GM21390 (cell line): Measurements from ENCODE around the gene SLC25A39.

ENCODE experiments used
- ATAC-seq: cut with Tn5 transposase; IDR thresholded peaks from one replicate; pipeline ENCODE4 v1.9.1; 2021; ENCODE audit not compliant: unreplicated experiment

Gene SLC25A39

GRCh38 chr17:44280392-44280937 lies 44.2 kb downstream of the SLC25A39 start:
- no peak for ATAC-seq

GRCh38 chr17:44279666-44280391 lies 44.8 kb downstream of the SLC25A39 start:
- ATAC-seq, result peak; percentile 61

GRCh38 chr17:44279346-44279665 lies 45.3 kb downstream of the SLC25A39 start:
- peak; percentile 18 for ATAC-seq

GRCh38 chr17:44277976-44278375 lies 46.6 kb downstream of the SLC25A39 start:
- ATAC-seq, result no peak

GRCh38 chr17:44273607-44274006 lies 51.0 kb downstream of the SLC25A39 start:
- ATAC-seq, result no peak

- ATAC-seq, result no peak
Observed at GRCh38 chr17:44272954-44273353, 51.7 kb downstream of the SLC25A39 start.

- no peak for ATAC-seq
Observed at GRCh38 chr17:44272321-44272951, 52.2 kb downstream of the SLC25A39 start.
